NCI-H748 (cell line): ENCODE measurements around the gene GPRASP3.
"Not testable (repeated sequence)": the region's sequence is repeated elsewhere in the genome, so short reads cannot be mapped to it uniquely, and the experiment has no call there.

Experiments used
- DNase-seq: peaks from one replicate; lab custom pipeline; 2025; ENCODE audit not compliant: unreplicated experiment; lab: John Stamatoyannopoulos, UW

Gene GPRASP3, protein sequence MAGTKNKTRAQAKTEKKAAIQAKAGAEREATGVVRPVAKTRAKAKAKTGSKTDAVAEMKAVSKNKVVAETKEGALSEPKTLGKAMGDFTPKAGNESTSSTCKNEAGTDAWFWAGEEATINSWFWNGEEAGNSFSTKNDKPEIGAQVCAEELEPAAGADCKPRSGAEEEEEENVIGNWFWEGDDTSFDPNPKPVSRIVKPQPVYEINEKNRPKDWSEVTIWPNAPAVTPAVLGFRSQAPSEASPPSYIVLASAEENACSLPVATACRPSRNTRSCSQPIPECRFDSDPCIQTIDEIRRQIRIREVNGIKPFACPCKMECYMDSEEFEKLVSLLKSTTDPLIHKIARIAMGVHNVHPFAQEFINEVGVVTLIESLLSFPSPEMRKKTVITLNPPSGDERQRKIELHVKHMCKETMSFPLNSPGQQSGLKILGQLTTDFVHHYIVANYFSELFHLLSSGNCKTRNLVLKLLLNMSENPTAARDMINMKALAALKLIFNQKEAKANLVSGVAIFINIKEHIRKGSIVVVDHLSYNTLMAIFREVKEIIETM

GRCh38 chrX:102720237-102721168 lies at the start of gene GPRASP3:
Gene GPRASP3, plus strand, starts transcription at chrX:102720743. Its CDS starts 28,253 bp downstream, at chrX:102748996.
- DNase-seq, result peak; percentile 84

GRCh38 chrX:102672856-102673255 lies 47.7 kb upstream of the GPRASP3 start:
- DNase-seq, result no peak

- not testable (repeated sequence) for DNase-seq
These were observed 43.1 kb upstream of the GPRASP3 start for GRCh38 chrX:102677479-102677878.

DNA sequence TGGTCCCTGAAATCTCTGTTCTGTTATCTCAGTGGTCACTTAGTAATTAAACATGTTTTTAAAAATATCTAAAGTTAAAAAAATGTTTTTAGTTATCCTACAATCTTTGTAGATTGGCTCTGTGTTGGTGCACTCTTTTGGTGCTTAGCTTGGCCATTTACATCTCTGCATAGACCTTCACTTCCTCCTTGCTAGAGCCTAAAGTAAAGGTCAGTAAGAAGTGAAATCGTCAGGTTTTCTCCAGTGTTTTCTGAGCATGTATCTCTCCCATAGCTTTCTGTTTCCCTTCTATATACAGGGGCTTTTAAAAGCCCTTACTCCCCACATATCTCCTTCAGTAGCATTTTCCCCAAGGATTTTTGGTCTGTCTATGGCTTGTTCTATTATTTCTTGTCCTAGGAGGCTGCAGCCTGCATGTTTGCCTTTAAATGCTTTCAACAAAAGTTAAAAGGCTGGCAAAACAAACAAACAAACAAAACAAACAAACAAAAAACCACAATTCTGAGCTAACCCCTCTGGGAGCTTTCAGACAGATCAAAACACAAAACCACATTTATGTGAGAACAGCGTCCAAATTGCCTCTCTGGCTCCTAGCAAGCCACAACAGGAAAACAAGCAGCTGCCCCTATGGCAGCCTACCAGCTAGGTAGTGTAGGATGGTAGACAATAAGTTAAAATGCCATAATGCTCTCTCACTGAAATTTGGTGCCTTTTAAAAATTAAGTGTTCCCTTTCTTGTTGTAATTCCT lies 35.6 kb upstream of the GPRASP3 start:
- DNase-seq, result no peak

GRCh38 chrX:102694749-102695148 lies 25.8 kb upstream of the GPRASP3 start:
- DNase-seq, result no peak

DNA sequence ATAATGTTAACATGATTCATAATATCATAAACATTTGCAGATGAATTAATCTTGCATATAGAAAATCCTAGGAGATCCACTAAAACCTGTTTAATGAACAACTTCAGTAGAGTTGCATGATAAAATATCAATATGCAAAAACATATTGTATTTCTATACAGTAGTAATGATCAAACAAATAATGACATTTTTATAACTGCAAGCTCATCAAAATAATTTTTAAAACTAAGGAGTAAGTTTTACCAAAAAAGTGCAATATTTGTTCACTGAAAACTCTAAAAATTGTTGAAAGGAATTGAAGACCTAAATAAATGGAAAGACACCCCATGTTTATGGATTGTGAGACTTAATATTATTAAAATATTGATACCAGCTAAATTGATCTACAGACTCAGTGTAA lies 24.2 kb upstream of the GPRASP3 start:
- no peak for DNase-seq

GRCh38 chrX:102697494-102697893 lies 23.0 kb upstream of the GPRASP3 start:
- DNase-seq, result no peak

GRCh38 chrX:102708900-102709299 lies 11.6 kb upstream of the GPRASP3 start:
- peak; percentile 1 for DNase-seq

GRCh38 chrX:102711872-102712215 lies 8.7 kb upstream of the GPRASP3 start:
- peak; percentile 49 for DNase-seq

GRCh38 chrX:102712216-102712966 lies 8.2 kb upstream of the GPRASP3 start, which contains the start of gene GPRASP2:
Gene GPRASP2, plus strand, starts transcription at chrX:102712448. Its CDS starts 2,422 bp downstream, at chrX:102714870.
- DNase-seq, result peak; percentile 73

GRCh38 chrX:102712981-102713625 lies 7.4 kb upstream of the GPRASP3 start:
- DNase-seq, result peak; percentile 63

DNA sequence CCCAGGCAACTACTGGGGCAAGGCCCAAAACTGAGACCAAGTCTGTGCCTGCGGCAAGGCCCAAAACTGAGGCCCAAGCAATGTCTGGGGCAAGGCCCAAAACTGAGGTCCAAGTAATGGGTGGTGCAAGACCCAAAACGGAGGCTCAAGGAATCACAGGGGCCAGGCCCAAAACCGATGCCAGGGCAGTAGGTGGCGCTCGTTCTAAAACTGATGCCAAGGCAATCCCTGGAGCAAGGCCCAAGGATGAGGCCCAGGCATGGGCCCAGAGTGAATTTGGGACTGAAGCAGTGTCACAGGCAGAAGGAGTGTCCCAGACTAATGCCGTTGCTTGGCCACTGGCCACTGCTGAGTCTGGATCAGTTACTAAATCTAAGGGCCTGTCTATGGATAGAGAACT lies 5.5 kb upstream of the GPRASP3 start:
- DNase-seq, result no peak

GRCh38 chrX:102715967-102716366 lies 4.6 kb upstream of the GPRASP3 start:
- DNase-seq, result no peak

DNA sequence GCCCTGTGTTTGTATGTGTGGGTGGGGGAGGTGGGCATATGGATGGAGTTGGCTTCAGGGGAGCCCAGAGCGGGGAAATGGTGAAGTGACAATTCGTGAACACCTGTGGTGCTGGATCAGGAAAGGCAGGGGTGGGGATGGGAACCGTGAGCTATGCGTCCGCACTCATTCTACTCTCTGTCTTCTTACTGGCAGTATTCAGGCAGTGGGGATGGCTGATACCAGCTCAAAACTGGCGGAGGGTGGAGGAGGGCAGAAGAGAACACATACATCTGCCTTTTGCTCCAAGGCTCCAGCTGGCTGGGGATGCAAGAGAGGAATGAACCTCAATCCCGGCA lies 595 bp downstream of the GPRASP3 start:
- DNase-seq, result not testable (repeated sequence)

GRCh38 chrX:102723456-102723855 lies 2.9 kb downstream of the GPRASP3 start:
- no peak for DNase-seq

- no peak for DNase-seq
These were observed 7.2 kb downstream of the GPRASP3 start for GRCh38 chrX:102727761-102728160.

DNA sequence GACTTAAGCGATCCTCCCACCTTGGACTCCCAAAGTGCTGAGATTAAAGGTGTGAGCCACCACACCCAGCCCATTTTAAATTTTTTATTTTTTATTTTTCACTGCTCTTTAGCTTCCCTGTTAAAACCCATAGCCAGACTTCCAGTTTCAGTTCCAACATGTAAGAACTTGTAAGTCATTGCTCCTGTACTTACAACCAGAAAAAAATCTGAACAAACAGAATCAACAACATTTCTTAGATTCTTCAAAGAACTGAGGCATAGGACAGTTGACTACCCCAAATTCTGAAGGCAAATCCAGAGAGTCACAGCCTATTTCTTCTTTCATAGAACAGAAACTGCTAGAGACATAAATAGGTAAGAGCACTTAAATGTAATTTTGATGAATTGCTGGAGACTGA lies 8.1 kb downstream of the GPRASP3 start:
- no peak for DNase-seq

DNA sequence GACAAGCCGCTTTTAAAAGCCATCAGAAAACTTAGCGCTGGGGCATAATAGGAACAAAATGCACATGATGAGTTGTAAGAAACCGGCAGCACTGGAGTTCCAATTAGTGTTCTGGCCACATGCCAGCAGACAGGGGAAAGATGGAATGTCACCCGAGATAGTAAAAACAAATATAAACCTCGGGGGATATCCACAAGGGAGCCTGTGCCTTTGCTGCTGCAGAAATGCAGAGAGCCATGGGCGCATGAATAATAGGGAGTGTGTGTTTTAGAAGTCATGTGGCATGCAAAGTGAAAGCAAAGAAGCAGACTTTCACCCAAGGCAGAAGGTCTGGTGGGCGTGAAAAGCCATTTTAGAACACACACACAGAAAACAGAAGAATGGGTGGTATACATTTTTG lies 19.1 kb downstream of the GPRASP3 start:
- DNase-seq, result peak; percentile 8

- DNase-seq, result no peak
These were observed 23.8 kb downstream of the GPRASP3 start for GRCh38 chrX:102744307-102744706.

- DNase-seq, result no peak
These were observed 24.9 kb downstream of the GPRASP3 start for GRCh38 chrX:102745513-102745856.
